Measurements from ENCODE around the gene CCT8.

CCT8 gene

GRCh38 chr21:29073222-29074006, at the start of gene CCT8:
Gene CCT8, minus strand, starts transcription at chr21:29073648. Its CDS starts 58 bp downstream, at chr21:29073590.
- TF ChIP-seq CTCF (IDR thresholded peaks at IDR 0.05; ENCODE audit: control insufficient read depth, insufficient read depth, low read depth, low read length, missing control alignments), result no peak
- DNase-seq (ENCODE audit: low read depth), result peak; percentile 99
- H3K4me3 ChIP-seq (ENCODE audit: control insufficient read depth, low read depth, low read length), result peak within 1 kb of the TSS; percentile 79

- H3K4me3 ChIP-seq (ENCODE audit: control insufficient read depth, low read depth, low read length), result no peak overlapping the region
- DNase-seq (ENCODE audit: low read depth), result no peak
- TF ChIP-seq CTCF (IDR thresholded peaks at IDR 0.05; ENCODE audit: control insufficient read depth, insufficient read depth, low read depth, low read length, missing control alignments), result no peak
Measured at GRCh38 chr21:29121759-29122158, 48.3 kb upstream of the CCT8 start.

- no peak for DNase-seq (ENCODE audit: low read depth)
- no peak for TF ChIP-seq CTCF (IDR thresholded peaks at IDR 0.05; ENCODE audit: control insufficient read depth, insufficient read depth, low read depth, low read length, missing control alignments)
- no peak overlapping the region for H3K4me3 ChIP-seq (ENCODE audit: control insufficient read depth, low read depth, low read length)
Measured at GRCh38 chr21:29117372-29117955, 44.0 kb upstream of the CCT8 start.

GRCh38 chr21:29115899-29116298, 42.5 kb upstream of the CCT8 start:
- no peak for DNase-seq (ENCODE audit: low read depth)
- H3K4me3 ChIP-seq (ENCODE audit: control insufficient read depth, low read depth, low read length), result no peak overlapping the region
- no peak for TF ChIP-seq CTCF (IDR thresholded peaks at IDR 0.05; ENCODE audit: control insufficient read depth, insufficient read depth, low read depth, low read length, missing control alignments)

GRCh38 chr21:29114765-29115500, 41.5 kb upstream of the CCT8 start:
- no peak for DNase-seq (ENCODE audit: low read depth)
- no peak overlapping the region for H3K4me3 ChIP-seq (ENCODE audit: control insufficient read depth, low read depth, low read length)
- no peak for TF ChIP-seq CTCF (IDR thresholded peaks at IDR 0.05; ENCODE audit: control insufficient read depth, insufficient read depth, low read depth, low read length, missing control alignments)

- no peak for DNase-seq (ENCODE audit: low read depth)
- TF ChIP-seq CTCF (IDR thresholded peaks at IDR 0.05; ENCODE audit: control insufficient read depth, insufficient read depth, low read depth, low read length, missing control alignments), result no peak
- H3K4me3 ChIP-seq (ENCODE audit: control insufficient read depth, low read depth, low read length), result no peak overlapping the region
Measured at GRCh38 chr21:29105218-29105617, 31.8 kb upstream of the CCT8 start.
